SK-N-SH (cell line): ENCODE data around the gene ARID1B. TPM values are rescaled to one million over a fixed set of nuclear protein-coding genes. Genes with fewer than 3 reads are reported as not detected.

Source experiments
- CTCF ChIA-PET: fragments of 300-600, 350-600 bp; formaldehyde crosslinking; extraction: SDS; loops from one replicate; lab custom pipeline; 2021; lab: Yijun Ruan, JAX
- POLR2A ChIA-PET: fragments of 350-600 bp; sonication (Branson Sonifier 250); formaldehyde crosslinking; extraction: SDS; loops from one replicate; lab custom pipeline; 2020; ENCODE audit warnings: antibody characterized with exemption, inconsistent platforms; lab: Yijun Ruan, JAX
- DNase-seq: peaks from one replicate; pipeline ENCODE4 v3.0.0; 2012
- H2AFZ ChIP-seq: fragments of 200-600 bp; sonication (generic); 2 replicates; pipeline ENCODE4 v1.8.1; 2016; ENCODE audit warnings: antibody characterized with exemption, mild to moderate bottlenecking, low read depth
- H3F3A ChIP-seq: fragments of 200-600 bp; sonication (generic); replicated peaks from 2 replicates; pipeline ENCODE3; 2016; ENCODE audit warnings: antibody characterized with exemption, mild to moderate bottlenecking; ENCODE audit not compliant: insufficient read depth
- H3K27ac ChIP-seq, 2 experiments: fragments of 200-500 bp in 1 of 2; fragments of 200-600 bp in 1 of 2; sonication (Bioruptor generic) in 1 of 2; sonication (generic), shearing (Covaris generic) in 1 of 2; 2 replicates each; pipeline versions ENCODE4 v1.5.1 to v1.6.1; 2014 to 2016; ENCODE audit warnings: low read depth in 2 of 2, inconsistent platforms in 1 of 2, low read length in 1 of 2, mild to moderate bottlenecking in 1 of 2, mixed read lengths in 1 of 2
- H3K27me3 ChIP-seq: fragments of 200-600 bp; sonication (generic), shearing (Covaris generic); 2 replicates; pipeline ENCODE4 v1.6.1; 2016; ENCODE audit warnings: mixed run types; ENCODE audit not compliant: insufficient read depth
- H3K36me3 ChIP-seq, 2 experiments: fragments of 200-500 bp in 1 of 2; fragments of 200-600 bp in 1 of 2; sonication (Bioruptor generic) in 1 of 2; sonication (generic) in 1 of 2; replicated peaks in 1 of 2; 2 replicates each; pipeline versions ENCODE3 to v1.5.1; 2014 to 2016; ENCODE audit warnings: low read length in 1 of 2, mild to moderate bottlenecking in 1 of 2; ENCODE audit not compliant: insufficient read depth in 2 of 2, control insufficient read depth in 1 of 2
- H3K4me1 ChIP-seq, 2 experiments: fragments of 200-500 bp in 1 of 2; fragments of 200-600 bp in 1 of 2; sonication (Bioruptor generic) in 1 of 2; sonication (generic), shearing (Covaris generic) in 1 of 2; 2 replicates each; pipeline versions ENCODE4 v1.5.1 to v1.6.1; 2014 to 2016; ENCODE audit warnings: low read depth in 1 of 2, low read length in 1 of 2, mixed run types in 1 of 2; ENCODE audit not compliant: insufficient read depth in 2 of 2, control insufficient read depth in 1 of 2
- H3K4me2 ChIP-seq: fragments of 200-600 bp; sonication (generic), shearing (Covaris generic); 2 replicates; pipeline ENCODE4 v1.6.1; 2017; ENCODE audit warnings: mixed run types
- H3K4me3 ChIP-seq, 2 experiments: fragments of 200-500 bp in 1 of 2; fragments of 200-600 bp in 1 of 2; sonication (Bioruptor generic) in 1 of 2; sonication (generic), shearing (Covaris generic) in 1 of 2; 2 replicates each; pipeline versions ENCODE4 v1.5.1 to v1.8.1; 2014 to 2016; ENCODE audit warnings: low read depth in 2 of 2, inconsistent platforms in 1 of 2, low read length in 1 of 2, mild to moderate bottlenecking in 1 of 2, mixed read lengths in 1 of 2, moderate library complexity in 1 of 2
- H3K79me2 ChIP-seq: fragments of 200-600 bp; sonication (generic); 2 replicates; pipeline ENCODE4 v1.8.1; 2017; ENCODE audit warnings: mild to moderate bottlenecking; ENCODE audit not compliant: insufficient read depth
- H3K9ac ChIP-seq: fragments of 200-600 bp; sonication (generic); 2 replicates; pipeline ENCODE4 v1.6.1; 2017; ENCODE audit warnings: mixed run types
- H3K9me2 ChIP-seq: fragments of 200-600 bp; sonication (generic); 2 replicates; pipeline ENCODE4 v1.6.1; 2017; ENCODE audit warnings: mixed run types
- H3K9me3 ChIP-seq: fragments of 200-600 bp; sonication (generic); 2 replicates; pipeline ENCODE4 v1.6.1; 2017; ENCODE audit warnings: mixed run types, mild to moderate bottlenecking, moderate library complexity
- H4K20me1 ChIP-seq: fragments of 200-600 bp; sonication (generic); 2 replicates; pipeline ENCODE4 v1.6.1; 2017; ENCODE audit warnings: mild to moderate bottlenecking, mixed run types; ENCODE audit not compliant: insufficient read depth
- EP300 ChIP-seq, 2 experiments: IDR thresholded peaks; 2 replicates each; pipeline versions ENCODE4 v1.4.0 to v1.6.1; 2012; ENCODE audit warnings: borderline replicate concordance in 1 of 2, low read depth in 1 of 2, low read length in 1 of 2
- FOSL2 ChIP-seq: IDR thresholded peaks from 2 replicates; pipeline ENCODE4 v1.4.0; 2012; ENCODE audit warnings: low read depth, mild to moderate bottlenecking, moderate library complexity, borderline replicate concordance
- FOXJ3 ChIP-seq: sonication (generic); formaldehyde crosslinking; IDR thresholded peaks from 2 replicates; pipeline ENCODE4 v1.5.1; 2020; ENCODE audit warnings: mild to moderate bottlenecking, missing genetic modification reagents
- FOXM1 ChIP-seq: IDR thresholded peaks from 2 replicates; pipeline ENCODE4 v1.4.0; 2012; ENCODE audit warnings: low read depth, mild to moderate bottlenecking
- MAX ChIP-seq: IDR thresholded peaks from 2 replicates; pipeline ENCODE4 v1.4.0; 2012; ENCODE audit warnings: low read depth
- MEF2A ChIP-seq: IDR thresholded peaks from 2 replicates; pipeline ENCODE4 v1.4.0; 2012; ENCODE audit warnings: low read depth, borderline replicate concordance
- RCOR1 ChIP-seq: fragments of 150-350 bp; IDR thresholded peaks from 2 replicates; pipeline ENCODE4 v1.6.1; 2017; ENCODE audit warnings: antibody characterized with exemption, low read length
- REST ChIP-seq: IDR thresholded peaks from 2 replicates; pipeline ENCODE4 v1.6.1; 2012; ENCODE audit warnings: mild to moderate bottlenecking, low read depth, low read length, moderate library complexity
- RFX5 ChIP-seq: IDR thresholded peaks from 2 replicates; pipeline ENCODE4 v1.6.1; 2012; ENCODE audit warnings: mild to moderate bottlenecking, improper control_type of control experiment, low read length
- SIN3A ChIP-seq: IDR thresholded peaks from 2 replicates; pipeline ENCODE4 v1.6.1; 2012; ENCODE audit warnings: low read depth, mild to moderate bottlenecking, low read length, moderate library complexity, borderline replicate concordance
- SMC3 ChIP-seq: IDR thresholded peaks from 2 replicates; pipeline ENCODE4 v1.6.1; 2012; ENCODE audit warnings: low read depth, low read length, improper control_type of control experiment
- TCF12 ChIP-seq: IDR thresholded peaks from 2 replicates; pipeline ENCODE4 v1.4.0; 2012
- USF1 ChIP-seq: IDR thresholded peaks from 2 replicates; pipeline ENCODE4 v1.4.0; 2012; ENCODE audit warnings: low read depth, borderline replicate concordance
- YY1 ChIP-seq: IDR thresholded peaks from 2 replicates; pipeline ENCODE4 v1.4.0; 2012; ENCODE audit warnings: low read depth, mild to moderate bottlenecking
- WGBS: methylation state at CpG from one replicate; pipeline ENCODE4 v1.1.6; 2017; ENCODE audit warnings: low lambda C conversion rate; 5-methylcytosine and 5-hydroxymethylcytosine counted together
- polyA plus RNA-seq, 3 experiments: library from polyadenylated mRNA; depleted of rRNA; stranded (reverse); fragments of >200 nt; gene quantifications; 2 replicates each; pipeline ENCODE4 v1.2.3, GENCODE V29; 2012

The ARID1B gene
- polyA plus RNA-seq, 1 of the 3 experiments (the other 2 are of a cell fraction), result 13.6 TPM

- WGBS, result 98% methylated on average over 8 of the region's 8 CpGs
- Histone ChIP-seq H3K27me3 (no peaks in the 10 kb centered on the region), H3K36me3 (no peaks in the 10 kb centered on the region), H3F3A (peaks cover 8% of the 10 kb centered on the region), H4K20me1 (peaks cover 29% of the 10 kb centered on the region), H3K9ac (no peak overlapping the region), H3K4me3 (no peak overlapping the region), H2AFZ (no peak overlapping the region), H3K9me3 (no peaks in the 10 kb centered on the region), H3K4me2 (no peak overlapping the region), H3K27ac (no peak overlapping the region), H3K79me2 (peaks cover 58% of the 10 kb centered on the region), H3K4me1 (peaks cover 11 to 28% of the 10 kb centered on the region in 2 experiments; a peak in 3 of 4 replicates), H3K9me2 (no peaks in the 10 kb centered on the region)
- TF ChIP-seq TCF12 (no peak), YY1 (no peak), FOXM1 (no peak), EP300 (IDR thresholded peaks at IDR 0.05; ENCODE audit: borderline replicate concordance in 1 of 2, low read depth in 1 of 2, low read length in 1 of 2) (no peak), SMC3 (no peak), REST (no peak), USF1 (no peak), SIN3A (no peak), MAX (no peak), FOSL2 (no peak), RCOR1 (no peak), RFX5 (no peak), FOXJ3 (CRISPR knock-in tag) (no peak), MEF2A (no peak)
- no peak for DNase-seq
- POLR2A ChIA-PET, result no interaction called here
- CTCF ChIA-PET, result interaction anchor here (1.0 to 1.6 kb wide), 2 partner anchors 11 to 21 kb away, joined by 3 to 7 read pairs; no protein-coding TSS in a partner anchor
Observed at GRCh38 chr6:157067507-157067906, 290.3 kb downstream of the ARID1B start.
